PC-9 (cell line): Measurements from ENCODE around the gene COL27A1. TPM values are rescaled to one million over a fixed set of nuclear protein-coding genes. Genes with fewer than 3 reads are reported as not detected.
"Not testable (repeated sequence)": the region's sequence is repeated elsewhere in the genome, so short reads cannot be mapped to it uniquely, and the experiment has no call there.

Experiments used
- BruUV-seq: library from RNA; stranded (reverse); fragments of 400-500 nt; replicated peaks from 2 replicates; lab custom pipeline; 2021; lab: Mats Ljungman, UMichigan
- CTCF ChIA-PET: fragments of 300-600 bp; sonication (Branson Sonifier 250); formaldehyde crosslinking; loops from one replicate; lab custom pipeline; 2022; ENCODE audit warnings: antibody characterized with exemption; lab: Charles Lee
- POLR2A ChIA-PET: fragments of 300-600 bp; sonication (Branson Sonifier 250); formaldehyde crosslinking; loops from one replicate; lab custom pipeline; 2022; ENCODE audit warnings: antibody characterized with exemption; ENCODE audit not compliant: unreplicated experiment; lab: Charles Lee
- DNase-seq, 2 experiments: peaks; one replicate each; pipeline versions ENCODE4 v3.0.0 to v3.0.0-alpha.2; 2015 to 2022; ENCODE audit warnings: mixed read lengths in 1 of 2
- H2AFZ ChIP-seq: fragments of 200-600 bp; sonication (generic); 2 replicates; pipeline ENCODE4 v1.8.1; 2017; ENCODE audit warnings: antibody characterized with exemption
- H3F3A ChIP-seq: fragments of 200-600 bp; sonication (generic); 2 replicates; pipeline ENCODE4 v1.8.1; 2017; ENCODE audit warnings: antibody characterized with exemption, mild to moderate bottlenecking, low read depth; ENCODE audit not compliant: insufficient read depth
- H3K27ac ChIP-seq: fragments of 200-600 bp; sonication (generic); 2 replicates; pipeline ENCODE4 v1.6.1; 2016; ENCODE audit warnings: mixed run types
- H3K27me3 ChIP-seq: fragments of 200-600 bp; sonication (generic); 2 replicates; pipeline ENCODE4 v1.6.1; 2016; ENCODE audit warnings: low read depth, mixed run types; ENCODE audit not compliant: insufficient read depth
- H3K36me3 ChIP-seq: fragments of 200-600 bp; sonication (generic); 2 replicates; pipeline ENCODE4 v1.6.1; 2016; ENCODE audit warnings: low read depth, mixed run types
- H3K4me1 ChIP-seq: fragments of 200-600 bp; sonication (generic); replicated peaks from 2 replicates; pipeline ENCODE4 v1.6.1; 2016; ENCODE audit warnings: mixed run types; ENCODE audit not compliant: insufficient read depth
- H3K4me2 ChIP-seq: fragments of 200-600 bp; sonication (generic); 2 replicates; pipeline ENCODE4 v1.6.1; 2017; ENCODE audit warnings: mixed run types
- H3K4me3 ChIP-seq: fragments of 200-600 bp; sonication (generic); 2 replicates; pipeline ENCODE4 v1.6.1; 2016; ENCODE audit warnings: mixed run types
- H3K79me2 ChIP-seq: fragments of 200-600 bp; sonication (generic); 2 replicates; pipeline ENCODE4 v1.6.1; 2017; ENCODE audit warnings: low read depth, mixed run types
- H3K9me2 ChIP-seq: fragments of 200-600 bp; sonication (generic); 2 replicates; pipeline ENCODE4 v1.8.1; 2017; ENCODE audit warnings: mild to moderate bottlenecking; ENCODE audit not compliant: insufficient read depth
- H3K9me3 ChIP-seq: fragments of 200-600 bp; sonication (generic); 2 replicates; pipeline ENCODE4 v1.8.1; 2016; ENCODE audit warnings: low read depth; ENCODE audit not compliant: insufficient read depth
- H4K20me1 ChIP-seq: fragments of 200-600 bp; sonication (generic); 2 replicates; pipeline ENCODE4 v1.8.1; 2017; ENCODE audit not compliant: insufficient read depth
- EZH2 ChIP-seq: fragments of 200-600 bp; sonication (generic); IDR thresholded peaks from 2 replicates; pipeline ENCODE4 v1.8.0; 2017; ENCODE audit warnings: antibody characterized with exemption, low read depth
- intact Hi-C: fragments of 100-400 bp; cut with micrococcal nuclease; formaldehyde crosslinking; loops from one replicate; pipeline ENCODE4 v1.10.0; 2022; ENCODE audit not compliant: unreplicated experiment
- total RNA-seq: library from RNA; stranded (reverse); gene quantifications from 2 replicates; pipeline ENCODE4 v1.2.3, GENCODE V29; 2021
- TF ChIP-seq, protein P1 (sequence below): fragments of 200-600 bp; sonication (generic); conservative IDR thresholded peaks from 2 replicates; pipeline ENCODE4 v1.6.1; 2017; ENCODE audit warnings: mixed run types, antibody characterized with exemption, mild to moderate bottlenecking, moderate library complexity

COL27A1 gene
- total RNA-seq, 1 experiment from 2014 or later = 0.39 TPM

DNA sequence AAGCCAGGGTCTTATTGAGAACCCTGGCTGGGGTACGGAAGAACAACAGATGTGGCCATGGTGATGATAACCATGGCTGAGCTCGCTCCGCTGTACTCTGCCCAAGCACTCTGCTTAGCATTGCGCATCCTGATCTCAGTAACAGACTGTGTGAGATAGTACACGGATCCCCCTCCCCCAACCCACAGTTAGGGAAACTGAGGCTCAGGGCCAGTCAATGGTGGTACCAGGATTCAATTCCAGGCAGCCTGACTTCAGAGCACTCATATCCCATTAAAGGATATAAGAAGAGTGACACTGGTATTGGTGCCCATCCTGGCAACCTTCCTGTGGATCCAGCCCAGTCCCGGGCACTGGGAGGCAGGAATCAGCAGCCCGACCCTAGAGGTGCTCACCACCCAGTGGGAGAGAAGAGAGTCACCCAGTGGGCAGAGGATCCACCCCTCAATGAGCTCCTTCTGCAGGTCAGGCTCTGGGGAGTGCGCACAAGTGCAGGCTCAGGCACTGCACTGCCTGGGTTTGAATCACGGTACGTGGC, 29.8 kb upstream of the COL27A1 start:
- Histone ChIP-seq H3K27me3 (peaks cover 79% of the 10 kb centered on the region), H4K20me1 (no peaks in the 10 kb centered on the region), H3K36me3 (no peaks in the 10 kb centered on the region), H3K79me2 (no peaks in the 10 kb centered on the region), H3K9me2 (no peaks in the 10 kb centered on the region), H3F3A (no peaks in the 10 kb centered on the region), H3K9me3 (no peaks in the 10 kb centered on the region), H3K27ac (no peak overlapping the region), H3K4me3 (no peak overlapping the region), H3K4me2 (no peak overlapping the region), H2AFZ (no peak overlapping the region), H3K4me1 (no peaks in the 10 kb centered on the region)
- no peak for DNase-seq
- BruUV-seq = no TSS peak
- CTCF ChIA-PET = no interaction called here
- TF ChIP-seq, protein P1, sequence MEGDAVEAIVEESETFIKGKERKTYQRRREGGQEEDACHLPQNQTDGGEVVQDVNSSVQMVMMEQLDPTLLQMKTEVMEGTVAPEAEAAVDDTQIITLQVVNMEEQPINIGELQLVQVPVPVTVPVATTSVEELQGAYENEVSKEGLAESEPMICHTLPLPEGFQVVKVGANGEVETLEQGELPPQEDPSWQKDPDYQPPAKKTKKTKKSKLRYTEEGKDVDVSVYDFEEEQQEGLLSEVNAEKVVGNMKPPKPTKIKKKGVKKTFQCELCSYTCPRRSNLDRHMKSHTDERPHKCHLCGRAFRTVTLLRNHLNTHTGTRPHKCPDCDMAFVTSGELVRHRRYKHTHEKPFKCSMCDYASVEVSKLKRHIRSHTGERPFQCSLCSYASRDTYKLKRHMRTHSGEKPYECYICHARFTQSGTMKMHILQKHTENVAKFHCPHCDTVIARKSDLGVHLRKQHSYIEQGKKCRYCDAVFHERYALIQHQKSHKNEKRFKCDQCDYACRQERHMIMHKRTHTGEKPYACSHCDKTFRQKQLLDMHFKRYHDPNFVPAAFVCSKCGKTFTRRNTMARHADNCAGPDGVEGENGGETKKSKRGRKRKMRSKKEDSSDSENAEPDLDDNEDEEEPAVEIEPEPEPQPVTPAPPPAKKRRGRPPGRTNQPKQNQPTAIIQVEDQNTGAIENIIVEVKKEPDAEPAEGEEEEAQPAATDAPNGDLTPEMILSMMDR = no peak
- no peak for TF ChIP-seq EZH2
- intact Hi-C loops = no loop called here
- POLR2A ChIA-PET = interaction anchor here (0.7 kb wide), 1 partner anchor 547 kb away, joined by 5 read pairs; no protein-coding TSS in a partner anchor

DNA sequence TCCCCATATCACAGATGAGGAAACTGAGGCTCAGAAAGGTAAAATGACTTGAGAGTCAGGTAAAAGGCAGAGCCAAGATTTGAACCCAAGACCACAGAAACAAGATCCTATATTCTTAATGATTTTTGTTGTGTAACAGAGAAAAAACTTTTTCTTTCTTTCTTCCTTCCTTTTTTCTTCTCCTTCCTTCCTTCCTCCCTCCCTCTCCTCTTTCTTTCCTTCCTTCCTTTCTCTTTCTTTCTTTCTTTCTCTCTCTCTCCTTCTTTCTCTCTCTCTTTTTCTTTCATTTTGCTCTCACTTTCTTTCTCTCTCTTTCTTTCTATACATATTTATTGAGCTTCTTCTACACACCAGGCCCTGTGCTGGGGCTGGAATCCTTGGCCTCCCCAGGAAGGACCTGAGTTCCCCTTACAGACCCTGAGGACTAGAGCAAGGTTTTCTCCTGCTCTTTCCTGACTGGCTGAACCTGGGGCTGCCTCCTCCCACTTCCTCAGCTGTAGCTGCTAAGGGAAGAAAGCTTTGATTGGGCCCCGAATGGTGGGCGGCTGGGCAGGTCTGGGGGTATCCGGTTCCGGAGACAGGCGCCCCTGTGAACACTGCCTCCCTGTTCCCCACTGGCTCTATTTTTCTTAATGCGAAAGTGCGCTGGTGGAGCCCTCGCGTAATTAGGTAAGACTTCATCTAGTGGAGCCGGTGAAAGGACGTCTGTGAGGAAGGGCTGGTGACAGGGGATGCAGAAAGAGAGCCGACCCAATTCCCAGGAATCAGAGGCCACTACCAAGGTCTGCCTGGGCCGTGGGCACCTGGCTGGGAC, 28.9 kb upstream of the COL27A1 start:
- Histone ChIP-seq H3K27me3 (peaks cover 79% of the 10 kb centered on the region), H3K36me3 (no peaks in the 10 kb centered on the region), H3K9me2 (no peaks in the 10 kb centered on the region), H3K4me2 (no peak overlapping the region), H3K27ac (no peak overlapping the region), H2AFZ (no peak overlapping the region), H3K79me2 (no peaks in the 10 kb centered on the region), H4K20me1 (no peaks in the 10 kb centered on the region), H3K4me1 (no peaks in the 10 kb centered on the region), H3K9me3 (no peaks in the 10 kb centered on the region), H3K4me3 (no peak overlapping the region), H3F3A (no peaks in the 10 kb centered on the region)
- ChIA-PET POLR2A (no interaction called here), CTCF (no interaction called here)
- intact Hi-C loops = no loop called here
- TF ChIP-seq, protein P1 = no peak
- TF ChIP-seq EZH2 = no peak
- DNase-seq = no peak
- no TSS peak for BruUV-seq

DNA sequence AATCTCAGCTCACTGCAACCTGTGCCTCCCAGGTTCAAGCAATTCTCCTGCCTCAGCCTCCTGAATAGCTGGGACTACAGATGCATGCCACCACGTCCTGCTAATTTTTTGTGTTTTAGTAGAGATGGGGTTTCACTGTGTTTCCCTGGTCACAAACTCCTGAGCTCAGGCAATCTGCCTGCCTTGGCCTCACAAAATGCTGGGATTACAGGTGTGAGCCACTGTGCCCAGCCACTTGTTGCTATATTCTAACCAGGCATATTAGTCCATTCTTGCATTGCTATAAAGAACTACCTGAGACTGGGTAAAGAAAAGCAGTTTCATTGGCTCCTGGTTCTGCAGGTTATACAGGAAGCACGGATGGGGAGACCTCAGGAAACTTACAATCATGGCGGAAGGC, 26.6 kb upstream of the COL27A1 start:
- H3F3A ChIP-seq, BruUV-seq, H3K4me2 ChIP-seq, H3K36me3 ChIP-seq, H3K79me2 ChIP-seq, POLR2A ChIA-PET, H3K9me3 ChIP-seq, H3K4me3 ChIP-seq, H3K27ac ChIP-seq, DNase-seq, H4K20me1 ChIP-seq, CTCF ChIA-PET, H2AFZ ChIP-seq, H3K4me1 ChIP-seq, intact Hi-C loops, H3K9me2 ChIP-seq: not testable (repeated sequence)
- H3K27me3 ChIP-seq = peaks cover 83% of the 10 kb centered on the region
